Astrocyte (in vitro differentiated cells and primary cell): ENCODE measurements around the gene PRM2. TPM values are rescaled to one million over a fixed set of nuclear protein-coding genes. Genes with fewer than 3 reads are reported as not detected.

Experiments
- DNase-seq: peaks from one replicate; pipeline ENCODE4 v3.0.0-alpha.2; 2010; ENCODE audit warnings: low read depth
- FAIRE-seq: peaks from 2 replicates; lab custom pipeline; 2011; peaks lifted over from hg19 to GRCh38; lab: Jason Lieb, UNC
- H2AFZ ChIP-seq: 2 replicates; pipeline ENCODE4 v1.6.0; 2012; ENCODE audit warnings: low read depth, low read length, inconsistent platforms
- H3K27ac ChIP-seq: 2 replicates; pipeline ENCODE4 v1.5.1; 2011; ENCODE audit warnings: low read depth, low read length, inconsistent platforms
- H3K27me3 ChIP-seq: 2 replicates; pipeline ENCODE4 v1.6.0; 2011; ENCODE audit warnings: low read length, inconsistent platforms; ENCODE audit not compliant: insufficient read depth
- H3K36me3 ChIP-seq: 2 replicates; pipeline ENCODE4 v1.5.1; 2011; ENCODE audit warnings: low read length, inconsistent platforms; ENCODE audit not compliant: insufficient read depth
- H3K4me1 ChIP-seq: 2 replicates; pipeline ENCODE4 v1.5.1; 2011; ENCODE audit warnings: low read length, inconsistent platforms; ENCODE audit not compliant: insufficient read depth
- H3K4me2 ChIP-seq: 2 replicates; pipeline ENCODE4 v1.6.0; 2012; ENCODE audit warnings: low read length, inconsistent platforms
- H3K4me3 ChIP-seq: 2 replicates; pipeline ENCODE4 v1.5.1; 2011; ENCODE audit warnings: low read depth, mild to moderate bottlenecking, low read length, inconsistent platforms; ENCODE audit not compliant: insufficient read depth
- H3K79me2 ChIP-seq: 2 replicates; pipeline ENCODE4 v1.6.0; 2012; ENCODE audit warnings: mild to moderate bottlenecking, low read length, inconsistent platforms; ENCODE audit not compliant: insufficient read depth
- H3K9ac ChIP-seq: 2 replicates; pipeline ENCODE4 v1.6.0; 2012; ENCODE audit warnings: mild to moderate bottlenecking, low read length, inconsistent platforms
- H3K9me3 ChIP-seq: 2 replicates; pipeline ENCODE4 v1.5.1; 2012; ENCODE audit warnings: low read depth, mild to moderate bottlenecking, low read length, inconsistent platforms; ENCODE audit not compliant: insufficient read depth
- H4K20me1 ChIP-seq: 2 replicates; pipeline ENCODE4 v1.6.0; 2012; ENCODE audit warnings: low read length, inconsistent platforms; ENCODE audit not compliant: insufficient read depth
- H3K27ac Mint-ChIP-seq: one replicate; pipeline ENCODE4 v1.8.0; 2021; ENCODE audit warnings: mild to moderate bottlenecking, mixed read lengths; ENCODE audit not compliant: unreplicated experiment
- H3K27me3 Mint-ChIP-seq: one replicate; pipeline ENCODE4 v1.8.0; 2021; ENCODE audit warnings: low read depth, mixed read lengths; ENCODE audit not compliant: unreplicated experiment
- H3K36me3 Mint-ChIP-seq: one replicate; pipeline ENCODE4 v1.8.0; 2021; ENCODE audit warnings: low read depth, mixed read lengths; ENCODE audit not compliant: unreplicated experiment
- H3K4me1 Mint-ChIP-seq: one replicate; pipeline ENCODE4 v1.8.0; 2021; ENCODE audit warnings: low read depth, mixed read lengths; ENCODE audit not compliant: unreplicated experiment
- H3K4me3 Mint-ChIP-seq: one replicate; pipeline ENCODE4 v1.8.0; 2021; ENCODE audit warnings: mild to moderate bottlenecking, moderate library complexity, mixed read lengths; ENCODE audit not compliant: unreplicated experiment
- H3K9me3 Mint-ChIP-seq: one replicate; pipeline ENCODE4 v1.8.0; 2021; ENCODE audit warnings: mild to moderate bottlenecking, mixed read lengths; ENCODE audit not compliant: unreplicated experiment
- EZH2 ChIP-seq: IDR thresholded peaks from 2 replicates; pipeline ENCODE4 v1.6.1; 2012; ENCODE audit warnings: mild to moderate bottlenecking, low read length, inconsistent platforms; ENCODE audit not compliant: insufficient read depth
- total RNA-seq: library from RNA; stranded (reverse); gene quantifications from 2 replicates; pipeline ENCODE4 v1.2.1, GENCODE V29; 2021
- TF ChIP-seq, protein P1 (sequence below): IDR thresholded peaks from 2 replicates; pipeline ENCODE4 v1.5.1; 2011; ENCODE audit warnings: low read depth, mild to moderate bottlenecking, inconsistent platforms, low read length, moderate library complexity; ENCODE audit not compliant: insufficient read depth

PRM2 gene
- total RNA-seq, 1 donor from 2014 or later = not detected

- no peaks in the 10 kb centered on the region for H3K79me2 ChIP-seq
- no peak overlapping the region for H3K4me3 ChIP-seq
- no peaks in the 10 kb centered on the region for H3K9me3 ChIP-seq
- DNase-seq (no peak), FAIRE-seq (no peak)
- H3K36me3 ChIP-seq = no peaks in the 10 kb centered on the region
- Mint-ChIP-seq H3K4me1 (peaks cover 4% of the 10 kb centered on the region), H3K27ac (no peak overlapping the region), H3K9me3 (peaks cover 2% of the 10 kb centered on the region), H3K4me3 (no peak overlapping the region), H3K36me3 (no peaks in the 10 kb centered on the region), H3K27me3 (peaks cover 37% of the 10 kb centered on the region)
- TF ChIP-seq, protein P1, sequence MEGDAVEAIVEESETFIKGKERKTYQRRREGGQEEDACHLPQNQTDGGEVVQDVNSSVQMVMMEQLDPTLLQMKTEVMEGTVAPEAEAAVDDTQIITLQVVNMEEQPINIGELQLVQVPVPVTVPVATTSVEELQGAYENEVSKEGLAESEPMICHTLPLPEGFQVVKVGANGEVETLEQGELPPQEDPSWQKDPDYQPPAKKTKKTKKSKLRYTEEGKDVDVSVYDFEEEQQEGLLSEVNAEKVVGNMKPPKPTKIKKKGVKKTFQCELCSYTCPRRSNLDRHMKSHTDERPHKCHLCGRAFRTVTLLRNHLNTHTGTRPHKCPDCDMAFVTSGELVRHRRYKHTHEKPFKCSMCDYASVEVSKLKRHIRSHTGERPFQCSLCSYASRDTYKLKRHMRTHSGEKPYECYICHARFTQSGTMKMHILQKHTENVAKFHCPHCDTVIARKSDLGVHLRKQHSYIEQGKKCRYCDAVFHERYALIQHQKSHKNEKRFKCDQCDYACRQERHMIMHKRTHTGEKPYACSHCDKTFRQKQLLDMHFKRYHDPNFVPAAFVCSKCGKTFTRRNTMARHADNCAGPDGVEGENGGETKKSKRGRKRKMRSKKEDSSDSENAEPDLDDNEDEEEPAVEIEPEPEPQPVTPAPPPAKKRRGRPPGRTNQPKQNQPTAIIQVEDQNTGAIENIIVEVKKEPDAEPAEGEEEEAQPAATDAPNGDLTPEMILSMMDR = no peak
- no peak for TF ChIP-seq EZH2
- H2AFZ ChIP-seq = no peak overlapping the region
- H3K4me1 ChIP-seq = no peaks in the 10 kb centered on the region
- no peak overlapping the region for H3K27ac ChIP-seq
- no peaks in the 10 kb centered on the region for H3K27me3 ChIP-seq
- no peak overlapping the region for H3K4me2 ChIP-seq
- no peaks in the 10 kb centered on the region for H4K20me1 ChIP-seq
- no peak overlapping the region for H3K9ac ChIP-seq
These were observed 5.6 kb downstream of the PRM2 start for GRCh38 chr16:11270602-11271162.

DNA sequence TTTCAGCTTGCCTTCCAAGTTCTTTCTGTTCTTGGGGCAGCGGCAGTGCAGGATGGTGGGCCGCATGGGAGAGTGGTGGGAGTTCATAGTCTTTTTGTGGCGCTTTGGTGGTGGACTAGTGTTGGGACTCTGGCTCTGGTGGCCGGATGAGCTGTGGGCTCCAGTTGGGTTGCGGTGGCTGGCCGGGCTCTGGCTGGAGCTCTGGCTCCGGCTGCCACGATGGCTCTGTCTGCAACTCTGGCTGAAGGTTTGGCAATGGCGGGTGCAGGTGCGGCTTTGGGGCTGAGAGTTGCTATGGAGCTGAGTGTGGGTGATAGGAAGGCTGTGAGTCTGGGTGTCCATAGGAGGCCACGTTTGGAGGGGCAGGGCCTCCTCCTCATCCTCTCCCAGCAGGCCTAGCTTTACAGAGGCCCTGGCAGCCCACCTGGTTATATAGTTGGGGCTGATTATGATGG, 7.3 kb downstream of the PRM2 start, which contains the start of gene TNP2:
TSS of gene TNP2 (minus strand) at position 405 of the 455 bp plus-strand sequence. CDS start at position 342, 63 bp downstream.
- H3K36me3 Mint-ChIP-seq = no peaks in the 10 kb centered on the region
- H4K20me1 ChIP-seq = no peaks in the 10 kb centered on the region
- H3K27me3 ChIP-seq = no peaks in the 10 kb centered on the region
- no peak within 1 kb of the TSS for H3K9ac ChIP-seq
- no peaks in the 10 kb centered on the region for H3K9me3 ChIP-seq
- FAIRE-seq (no peak), DNase-seq (no peak)
- H3K27ac Mint-ChIP-seq = no peak within 1 kb of the TSS
- H2AFZ ChIP-seq = no peak within 1 kb of the TSS
- no peaks in the 10 kb centered on the region for H3K36me3 ChIP-seq
- H3K79me2 ChIP-seq = no peaks in the 10 kb centered on the region
- H3K4me1 Mint-ChIP-seq = peaks cover 2% of the 10 kb centered on the region
- H3K4me3 Mint-ChIP-seq = no peak within 1 kb of the TSS
- TF ChIP-seq, protein P1 = no peak
- no peak for TF ChIP-seq EZH2
- peaks cover under 1% of the 10 kb centered on the region for H3K9me3 Mint-ChIP-seq
- H3K4me3 ChIP-seq = no peak within 1 kb of the TSS
- H3K27me3 Mint-ChIP-seq = peaks cover 46% of the 10 kb centered on the region
- no peaks in the 10 kb centered on the region for H3K4me1 ChIP-seq
- no peak within 1 kb of the TSS for H3K4me2 ChIP-seq
- no peak within 1 kb of the TSS for H3K27ac ChIP-seq

DNA sequence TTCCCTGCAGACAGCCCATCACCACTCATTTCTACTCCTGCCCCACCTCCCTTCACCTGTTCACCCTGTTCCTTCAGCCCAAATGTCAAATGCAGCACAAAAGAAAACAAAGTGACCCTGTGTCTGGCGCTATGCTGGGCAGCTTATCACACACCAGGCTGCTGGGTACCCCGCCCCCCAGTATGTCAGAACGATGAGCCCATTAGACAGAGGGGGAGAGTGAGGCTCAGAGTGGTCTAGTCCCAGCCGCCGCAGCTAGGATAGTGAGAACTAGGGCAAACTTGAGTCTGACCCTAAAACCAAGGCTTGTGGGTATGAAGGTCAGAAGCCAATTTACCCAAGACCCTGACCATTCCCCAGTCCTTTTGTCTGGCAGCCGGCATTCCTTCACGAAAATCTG, 11.2 kb downstream of the PRM2 start:
- Histone ChIP-seq H3K9me3 (no peaks in the 10 kb centered on the region), H3K36me3 (no peaks in the 10 kb centered on the region), H3K27ac (no peak overlapping the region), H3K9ac (no peak overlapping the region), H2AFZ (no peak overlapping the region), H3K4me1 (no peaks in the 10 kb centered on the region), H4K20me1 (no peaks in the 10 kb centered on the region), H3K79me2 (no peaks in the 10 kb centered on the region), H3K4me2 (no peak overlapping the region), H3K4me3 (no peak overlapping the region), H3K27me3 (no peaks in the 10 kb centered on the region)
- Mint-ChIP-seq H3K27ac (no peak overlapping the region), H3K4me1 (no peaks in the 10 kb centered on the region), H3K9me3 (no peaks in the 10 kb centered on the region), H3K27me3 (peaks cover 51% of the 10 kb centered on the region), H3K36me3 (no peaks in the 10 kb centered on the region), H3K4me3 (no peak overlapping the region)
- DNase-seq (no peak), FAIRE-seq (no peak)
- TF ChIP-seq EZH2 = no peak
- TF ChIP-seq, protein P1 = no peak
